ENCODE results near the gene ZFP64.
"Not testable (repeated sequence)": the region's sequence is repeated elsewhere in the genome, so short reads cannot be mapped to it uniquely, and the experiment has no call there.

The ZFP64 gene

GRCh38 chr20:52191132-52191915 lies at the start of gene ZFP64:
Gene ZFP64 (minus strand): TSS chr20:52191779. CDS start chr20:52191636, 143 bp downstream.
- peak; percentile 90 for DNase-seq (ENCODE audit: low spot score)

- DNase-seq (ENCODE audit: low spot score), result no peak
These were observed 49.2 kb upstream of the ZFP64 start for GRCh38 chr20:52240802-52241201.

- no peak for DNase-seq (ENCODE audit: low spot score)
These were observed 47.5 kb upstream of the ZFP64 start for GRCh38 chr20:52239102-52239501.

- peak; percentile 64 for DNase-seq (ENCODE audit: low spot score)
These were observed 44.7 kb upstream of the ZFP64 start for GRCh38 chr20:52236292-52236691.

GRCh38 chr20:52235129-52235528 lies 43.5 kb upstream of the ZFP64 start:
- DNase-seq (ENCODE audit: low spot score), result no peak

GRCh38 chr20:52234302-52235045 lies 42.9 kb upstream of the ZFP64 start:
- no peak for DNase-seq (ENCODE audit: low spot score)

GRCh38 chr20:52231230-52231746 lies 39.7 kb upstream of the ZFP64 start:
- no peak for DNase-seq (ENCODE audit: low spot score)

GRCh38 chr20:52230409-52230808 lies 38.8 kb upstream of the ZFP64 start:
- no peak for DNase-seq (ENCODE audit: low spot score)

GRCh38 chr20:52229346-52229745 lies 37.8 kb upstream of the ZFP64 start:
- not testable (repeated sequence) for DNase-seq (ENCODE audit: low spot score)

- no peak for DNase-seq (ENCODE audit: low spot score)
These were observed 34.8 kb upstream of the ZFP64 start for GRCh38 chr20:52226370-52226769.

GRCh38 chr20:52224920-52225319 lies 33.3 kb upstream of the ZFP64 start:
- DNase-seq (ENCODE audit: low spot score), result no peak

GRCh38 chr20:52221362-52221761 lies 29.8 kb upstream of the ZFP64 start:
- not testable (repeated sequence) for DNase-seq (ENCODE audit: low spot score)

- not testable (repeated sequence) for DNase-seq (ENCODE audit: low spot score)
These were observed 29.3 kb upstream of the ZFP64 start for GRCh38 chr20:52220891-52221290.

- DNase-seq (ENCODE audit: low spot score), result no peak
These were observed 27.9 kb upstream of the ZFP64 start for GRCh38 chr20:52219441-52219840.

GRCh38 chr20:52217689-52218395 lies 26.3 kb upstream of the ZFP64 start:
- DNase-seq (ENCODE audit: low spot score), result no peak

GRCh38 chr20:52213995-52214394 lies 22.4 kb upstream of the ZFP64 start:
- DNase-seq (ENCODE audit: low spot score), result no peak

GRCh38 chr20:52212943-52213342 lies 21.4 kb upstream of the ZFP64 start:
- no peak for DNase-seq (ENCODE audit: low spot score)

- no peak for DNase-seq (ENCODE audit: low spot score)
These were observed 18.7 kb upstream of the ZFP64 start for GRCh38 chr20:52210037-52210990.

- no peak for DNase-seq (ENCODE audit: low spot score)
These were observed 17.6 kb upstream of the ZFP64 start for GRCh38 chr20:52209154-52209571.

- DNase-seq (ENCODE audit: low spot score), result no peak
These were observed 15.6 kb upstream of the ZFP64 start for GRCh38 chr20:52207020-52207810.
